HepG2 (cell line): ENCODE measurements around the gene IYD. TPM values are rescaled to one million over a fixed set of nuclear protein-coding genes. Genes with fewer than 3 reads are reported as not detected.

Experiments used
- ATAC-seq: fragments of 200-7000 bp; cut with Tn5 transposase; 3 replicates; pipeline ENCODE4 v1.9.1; 2020; ENCODE audit warnings: mild to moderate bottlenecking, moderate library complexity
- BruUV-seq: library from RNA; stranded (reverse); fragments of 400-500 nt; replicated peaks from 2 replicates; lab custom pipeline; 2021; lab: Mats Ljungman, UMichigan
- CTCF ChIA-PET: fragments of 300-600 bp; formaldehyde crosslinking; extraction: SDS; loops from one replicate; lab custom pipeline; 2021; ENCODE audit warnings: low total read pairs, inconsistent platforms, low intra/inter-chr PET ratio; lab: Yijun Ruan, JAX
- POLR2A ChIA-PET: fragments of 350-600 bp; sonication (Branson Sonifier 250); formaldehyde crosslinking; loops from one replicate; lab custom pipeline; 2020; ENCODE audit warnings: antibody characterized with exemption, inconsistent platforms; lab: Yijun Ruan, JAX
- DNase-seq: peaks from one replicate; pipeline ENCODE4 v3.0.0-alpha.2; 2015; ENCODE audit warnings: low spot score
- FAIRE-seq: peaks from 3 replicates; lab custom pipeline; 2011; peaks lifted over from hg19 to GRCh38; lab: Jason Lieb, UNC
- H2AFZ ChIP-seq: one replicate; pipeline ENCODE4 v1.6.1; 2011; ENCODE audit warnings: low read length, inconsistent platforms
- H3K27ac ChIP-seq: fragments of 300-600 bp; 3 replicates; pipeline ENCODE4 v1.8.0; 2011; ENCODE audit warnings: mixed run types, mild to moderate bottlenecking, mixed read lengths, low read length, inconsistent platforms; ENCODE audit not compliant: insufficient read depth; ENCODE audit errors: extremely low read length
- H3K27me3 ChIP-seq, 2 experiments: fragments of 200-600 bp in 1 of 2; 2 replicates in 1 of 2; 3 replicates in 1 of 2; pipeline versions ENCODE4 v1.6.0 to v1.8.0; 2011; ENCODE audit warnings: low read length in 2 of 2, mild to moderate bottlenecking in 2 of 2, moderate library complexity in 2 of 2, inconsistent platforms in 1 of 2; ENCODE audit not compliant: insufficient read depth in 2 of 2, control insufficient read depth in 1 of 2
- H3K36me3 ChIP-seq, 2 experiments: fragments of 200-600 bp in 1 of 2; replicated peaks in 1 of 2; 2 replicates in 1 of 2; 3 replicates in 1 of 2; pipeline versions ENCODE4 v1.5.1 to v1.8.0; 2011; ENCODE audit warnings: low read length in 2 of 2, inconsistent platforms in 1 of 2; ENCODE audit not compliant: insufficient read depth in 2 of 2, control insufficient read depth in 1 of 2
- H3K4me1 ChIP-seq: 2 replicates; pipeline ENCODE4 v1.5.1; 2012; ENCODE audit warnings: low read length, inconsistent platforms; ENCODE audit not compliant: insufficient read depth
- H3K4me2 ChIP-seq: 2 replicates; pipeline ENCODE4 v1.6.0; 2011; ENCODE audit warnings: low read depth, low read length, inconsistent platforms
- H3K4me3 ChIP-seq, 3 experiments: fragments of 200-600 bp in 1 of 3; sonication (generic), shearing (Covaris generic) in 1 of 3; replicated peaks in 1 of 3; 2 replicates each; pipeline ENCODE4 v1.5.1; 2011 to 2016; ENCODE audit warnings: low read length in 3 of 3, inconsistent platforms in 2 of 3, low read depth in 2 of 3, mild to moderate bottlenecking in 2 of 3, control low read depth in 1 of 3, mixed read lengths in 1 of 3; ENCODE audit not compliant: insufficient read depth in 1 of 3
- H3K79me2 ChIP-seq: one replicate; pipeline ENCODE4 v1.6.1; 2011; ENCODE audit warnings: low read length, inconsistent platforms; ENCODE audit not compliant: insufficient read depth
- H3K9ac ChIP-seq: 2 replicates; pipeline ENCODE4 v1.6.0; 2011; ENCODE audit warnings: mild to moderate bottlenecking, low read depth, low read length, inconsistent platforms; ENCODE audit not compliant: insufficient read depth
- H3K9me3 ChIP-seq: 2 replicates; pipeline ENCODE4 v1.5.1; 2012; ENCODE audit warnings: mild to moderate bottlenecking, low read length
- H4K20me1 ChIP-seq: 2 replicates; pipeline ENCODE4 v1.6.0; 2011; ENCODE audit warnings: inconsistent platforms, mild to moderate bottlenecking, low read length, moderate library complexity; ENCODE audit not compliant: insufficient read depth
- FOXO4 ChIP-seq: sonication (generic); formaldehyde crosslinking; conservative IDR thresholded peaks from 2 replicates; pipeline ENCODE4 v1.8.1; 2023; ENCODE audit warnings: missing genetic modification reagents
- KLF11 ChIP-seq: IDR thresholded peaks from 2 replicates; pipeline ENCODE4 v1.6.1; 2016; ENCODE audit warnings: missing compliant biosample characterization
- RORA ChIP-seq: sonication (generic); formaldehyde crosslinking; IDR thresholded peaks from 2 replicates; pipeline ENCODE4 v1.5.0; 2020; ENCODE audit warnings: mild to moderate bottlenecking, missing genetic modification reagents, moderate library complexity
- SMAD3 ChIP-seq: sonication (generic); formaldehyde crosslinking; IDR thresholded peaks from 2 replicates; pipeline ENCODE4 v1.4.0; 2020; ENCODE audit warnings: missing genetic modification reagents
- STAG1 ChIP-seq: sonication (generic); formaldehyde crosslinking; IDR thresholded peaks from 2 replicates; pipeline ENCODE4 v1.4.0; 2020; ENCODE audit warnings: missing genetic modification reagents
- TBP ChIP-seq: sonication (generic); formaldehyde crosslinking; IDR thresholded peaks from 2 replicates; pipeline ENCODE4 v1.5.0; 2020; ENCODE audit warnings: missing genetic modification reagents
- TCF7L2 ChIP-seq: IDR thresholded peaks from 2 replicates; pipeline ENCODE4 v1.6.1; 2011; ENCODE audit warnings: mild to moderate bottlenecking, low read depth, low read length, moderate library complexity
- THAP11 ChIP-seq: IDR thresholded peaks from 2 replicates; pipeline ENCODE4 v1.6.1; 2016; ENCODE audit warnings: missing biosample characterization, missing genetic modification reagents
- ZGPAT ChIP-seq: IDR thresholded peaks from 2 replicates; pipeline ENCODE4 v1.6.1; 2016; ENCODE audit warnings: mild to moderate bottlenecking
- ZMYM2 ChIP-seq: sonication (generic); formaldehyde crosslinking; IDR thresholded peaks from 2 replicates; pipeline ENCODE4 v1.8.0; 2022; ENCODE audit warnings: mild to moderate bottlenecking, missing genetic modification reagents
- ZNF234 ChIP-seq: sonication (generic); formaldehyde crosslinking; conservative IDR thresholded peaks from 2 replicates; pipeline ENCODE4 v1.5.1; 2020; ENCODE audit warnings: mild to moderate bottlenecking, missing genetic modification reagents
- ZNF749 ChIP-seq: sonication (generic); formaldehyde crosslinking; IDR thresholded peaks from 2 replicates; pipeline ENCODE4 v1.8.0; 2022; ENCODE audit warnings: mild to moderate bottlenecking, missing genetic modification reagents, moderate library complexity, borderline replicate concordance
- WGBS: methylation state at CpG from one replicate; pipeline ENCODE4 v1.1.6; 2017; ENCODE audit warnings: low lambda C conversion rate; 5-methylcytosine and 5-hydroxymethylcytosine counted together
- in situ Hi-C: cut with HindIII; loops from 2 replicates; pipeline ENCODE4 v1.10.0; 2017; ENCODE audit warnings: low pct_unique_long_range_greater_than_20kb; ENCODE audit not compliant: extremely low pct_ligation_motif_present
- intact Hi-C: fragments of 100-400 bp; cut with micrococcal nuclease; formaldehyde crosslinking; loops from one replicate; pipeline ENCODE4 v1.10.0; 2022; ENCODE audit not compliant: unreplicated experiment
- polyA plus RNA-seq, 8 experiments: library from polyadenylated mRNA; depleted of rRNA in 3 of 8; stranded (reverse) in 7 of 8; unstranded in 1 of 8; fragments of >200 nt; fragmentation: Illumina TruSeq in 4 of 8; extraction: Trizol in 4 of 8; gene quantifications; 2 replicates each; pipeline versions ENCODE4 v1.2.1 to v1.2.3, GENCODE V29; 2011 to 2016; ENCODE audit warnings: low read depth in 4 of 8, missing spikeins in 1 of 8, mixed read lengths in 1 of 8; ENCODE audit not compliant: insufficient read depth in 1 of 8
- total RNA-seq, 5 experiments: library from RNA; depleted of rRNA; stranded (reverse); fragments of >200 nt; fragmentation: Illumina TruSeq; extraction: Trizol; gene quantifications; 2 replicates each; pipeline ENCODE4 v1.2.3, GENCODE V29; 2016; ENCODE audit warnings: low read depth in 1 of 5
- TF ChIP-seq, protein P1 (sequence below): sonication (generic); formaldehyde crosslinking; conservative IDR thresholded peaks from 2 replicates; pipeline ENCODE4 v1.5.0; 2020; ENCODE audit warnings: missing genetic modification reagents
- TF ChIP-seq, protein P2 (sequence below): sonication (generic); formaldehyde crosslinking; IDR thresholded peaks from 2 replicates; pipeline ENCODE4 v1.9.0; 2021; ENCODE audit warnings: missing genetic modification reagents, borderline replicate concordance
- TF ChIP-seq, protein P3 (sequence below): sonication (generic); formaldehyde crosslinking; IDR thresholded peaks from 2 replicates; pipeline ENCODE4 v1.8.1; 2023; ENCODE audit warnings: missing genetic modification reagents, mild to moderate bottlenecking, borderline replicate concordance

The IYD gene
- total and polyA plus RNA-seq, 2 of the 13 experiments (the other 11 are each of a cell fraction or from before 2014, with no cell fraction given), result 0.01 to 0.46 TPM

DNA sequence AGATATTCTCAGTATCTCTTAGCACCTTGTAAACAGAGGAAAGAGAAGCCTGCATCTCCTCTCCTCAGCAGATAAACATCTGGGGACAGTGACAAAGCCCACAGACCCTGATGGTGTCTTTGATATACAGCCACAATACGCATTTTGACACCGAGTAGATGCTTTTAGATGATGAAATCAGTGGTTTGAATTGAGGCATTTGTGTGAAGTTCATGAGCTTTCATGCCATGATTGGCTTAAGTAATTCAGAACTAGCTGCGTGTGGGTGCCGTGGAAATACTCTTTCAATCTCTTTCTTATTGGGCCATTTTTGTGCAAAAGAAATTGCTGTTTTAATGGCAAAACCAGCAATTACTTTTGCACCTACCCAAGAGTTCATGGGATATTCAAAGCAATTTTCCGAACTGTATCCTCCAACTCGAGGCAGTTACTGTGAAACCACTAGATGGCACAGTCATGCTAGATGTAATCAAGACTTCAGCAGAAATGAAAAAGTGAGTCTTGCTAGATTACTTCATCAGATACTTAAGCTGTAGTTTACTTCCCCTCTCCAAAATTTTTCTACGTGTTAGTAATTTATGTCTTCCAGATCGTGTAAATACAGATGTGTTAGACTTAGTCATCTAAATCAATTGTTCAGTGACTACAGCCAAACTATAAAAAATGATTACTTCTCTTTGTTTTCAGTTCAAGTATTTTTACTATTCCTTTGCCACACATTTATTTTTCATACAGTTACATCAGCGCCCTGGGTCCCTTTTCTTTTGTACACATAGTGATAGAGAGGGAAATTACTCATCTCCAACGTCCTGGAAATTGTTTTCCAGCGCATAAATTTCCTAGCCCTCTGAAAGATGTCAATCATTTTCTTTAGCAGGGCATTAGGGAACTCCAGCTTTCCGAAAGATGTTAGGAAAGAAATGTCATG lies 49.4 kb downstream of the IYD start:
- DNase-seq (peak; percentile 63), FAIRE-seq (peak; percentile 87), ATAC-seq (peak; percentile 89)
- no peaks in the 10 kb centered on the region for H4K20me1 ChIP-seq
- H3K4me1 ChIP-seq, result no peaks in the 10 kb centered on the region
- POLR2A ChIA-PET, result no interaction called here
- 0 out of 5 replicates have a peak, but pooled peaks cover 0 to 5% of the 10 kb centered on the region in 2 experiments for H3K27me3 ChIP-seq
- CTCF ChIA-PET, result interaction anchor here (0.9 to 6.0 kb wide), 6 partner anchors 180 to 460 kb away, joined by 3 to 107 read pairs (median 10); partner anchors contain the start of gene PLEKHG1
- no peak overlapping the region for H2AFZ ChIP-seq
- H3K36me3 ChIP-seq, result no peaks in the 10 kb centered on the region
- no peaks in the 10 kb centered on the region for H3K9me3 ChIP-seq
- no peak overlapping the region for H3K9ac ChIP-seq
- no peak overlapping the region for H3K27ac ChIP-seq
- intact Hi-C loops, result loop anchor here (1.0 to 2.0 kb wide), 2 partner anchors 251 to 397 kb away; no protein-coding TSS in a partner anchor
- H3K4me2 ChIP-seq, result peak overlapping the region; percentile 54; the same call in 1 of the 2 replicates
- no peaks in the 10 kb centered on the region for H3K79me2 ChIP-seq
- 4% methylated on average over 12 of the region's 12 CpGs for WGBS
- no peak overlapping the region for H3K4me3 ChIP-seq
- BruUV-seq, result no TSS peak
- in situ Hi-C loops, result loop anchor here (5.0 to 25.0 kb wide), 4 partner anchors 187 to 919 kb away; no protein-coding TSS in a partner anchor
- TF ChIP-seq ZGPAT (CRISPR knock-in tag), result no peak
- no peak for TF ChIP-seq TBP
- no peak for TF ChIP-seq FOXO4 (CRISPR knock-in tag)
- TF ChIP-seq TCF7L2, result no peak
- no peak for TF ChIP-seq ZNF749 (CRISPR knock-in tag)
- TF ChIP-seq RORA (CRISPR knock-in tag), result 0 out of 2 replicates have a peak, but pooled peaks have one; percentile 37
- TF ChIP-seq, protein P1, sequence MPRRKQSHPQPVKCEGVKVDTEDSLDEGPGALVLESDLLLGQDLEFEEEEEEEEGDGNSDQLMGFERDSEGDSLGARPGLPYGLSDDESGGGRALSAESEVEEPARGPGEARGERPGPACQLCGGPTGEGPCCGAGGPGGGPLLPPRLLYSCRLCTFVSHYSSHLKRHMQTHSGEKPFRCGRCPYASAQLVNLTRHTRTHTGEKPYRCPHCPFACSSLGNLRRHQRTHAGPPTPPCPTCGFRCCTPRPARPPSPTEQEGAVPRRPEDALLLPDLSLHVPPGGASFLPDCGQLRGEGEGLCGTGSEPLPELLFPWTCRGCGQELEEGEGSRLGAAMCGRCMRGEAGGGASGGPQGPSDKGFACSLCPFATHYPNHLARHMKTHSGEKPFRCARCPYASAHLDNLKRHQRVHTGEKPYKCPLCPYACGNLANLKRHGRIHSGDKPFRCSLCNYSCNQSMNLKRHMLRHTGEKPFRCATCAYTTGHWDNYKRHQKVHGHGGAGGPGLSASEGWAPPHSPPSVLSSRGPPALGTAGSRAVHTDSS (CRISPR knock-in tag), result no peak
- TF ChIP-seq SMAD3 (CRISPR knock-in tag), result no peak
- 0 out of 2 replicates have a peak, but pooled peaks have one; percentile 20 for TF ChIP-seq THAP11 (CRISPR knock-in tag)
- TF ChIP-seq ZNF234, result no peak
- TF ChIP-seq KLF11 (CRISPR knock-in tag), result no peak
- peak; percentile 91 for TF ChIP-seq STAG1 (CRISPR knock-in tag)
- no peak for TF ChIP-seq ZMYM2 (CRISPR knock-in tag)
- TF ChIP-seq, protein P2, sequence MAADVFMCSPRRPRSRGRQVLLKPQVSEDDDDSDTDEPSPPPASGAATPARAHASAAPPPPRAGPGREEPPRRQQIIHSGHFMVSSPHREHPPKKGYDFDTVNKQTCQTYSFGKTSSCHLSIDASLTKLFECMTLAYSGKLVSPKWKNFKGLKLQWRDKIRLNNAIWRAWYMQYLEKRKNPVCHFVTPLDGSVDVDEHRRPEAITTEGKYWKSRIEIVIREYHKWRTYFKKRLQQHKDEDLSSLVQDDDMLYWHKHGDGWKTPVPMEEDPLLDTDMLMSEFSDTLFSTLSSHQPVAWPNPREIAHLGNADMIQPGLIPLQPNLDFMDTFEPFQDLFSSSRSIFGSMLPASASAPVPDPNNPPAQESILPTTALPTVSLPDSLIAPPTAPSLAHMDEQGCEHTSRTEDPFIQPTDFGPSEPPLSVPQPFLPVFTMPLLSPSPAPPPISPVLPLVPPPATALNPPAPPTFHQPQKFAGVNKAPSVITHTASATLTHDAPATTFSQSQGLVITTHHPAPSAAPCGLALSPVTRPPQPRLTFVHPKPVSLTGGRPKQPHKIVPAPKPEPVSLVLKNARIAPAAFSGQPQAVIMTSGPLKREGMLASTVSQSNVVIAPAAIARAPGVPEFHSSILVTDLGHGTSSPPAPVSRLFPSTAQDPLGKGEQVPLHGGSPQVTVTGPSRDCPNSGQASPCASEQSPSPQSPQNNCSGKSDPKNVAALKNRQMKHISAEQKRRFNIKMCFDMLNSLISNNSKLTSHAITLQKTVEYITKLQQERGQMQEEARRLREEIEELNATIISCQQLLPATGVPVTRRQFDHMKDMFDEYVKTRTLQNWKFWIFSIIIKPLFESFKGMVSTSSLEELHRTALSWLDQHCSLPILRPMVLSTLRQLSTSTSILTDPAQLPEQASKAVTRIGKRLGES, result no peak
- TF ChIP-seq, protein P3, sequence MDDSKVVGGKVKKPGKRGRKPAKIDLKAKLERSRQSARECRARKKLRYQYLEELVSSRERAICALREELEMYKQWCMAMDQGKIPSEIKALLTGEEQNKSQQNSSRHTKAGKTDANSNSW (CRISPR knock-in tag), result no peak
